Stomach (tissue), 9 donors: ENCODE measurements around the gene MKX. TPM values are rescaled to one million over a fixed set of nuclear protein-coding genes. Genes with fewer than 3 reads are reported as not detected.
A peak's percentile ranks its signal among the peaks of the same experiment; 100 is the strongest.

Experiments used
- DNase-seq, 2 donors: peaks; one replicate each; pipeline versions ENCODE4 v3.0.0 to v3.0.0-alpha.2; 2013 to 2019
- H3K27ac ChIP-seq, 5 donors: fragments of 200-600 bp in 4 of 5; sonication (generic) in 4 of 5; one replicate each; pipeline ENCODE4 v1.5.1; 2013 to 2019; ENCODE audit warnings: mild to moderate bottlenecking in 1 of 5, moderate library complexity in 1 of 5
- H3K27me3 ChIP-seq, 3 donors: fragments of 200-600 bp; sonication (generic); one replicate each; pipeline ENCODE4 v1.5.1; 2017 to 2019; ENCODE audit warnings: mixed run types in 1 of 3
- H3K36me3 ChIP-seq, 4 donors: fragments of 200-600 bp; sonication (generic); 1 replicate in 3 of 4; 2 replicates in 1 of 4; pipeline ENCODE4 v1.5.1; 2016 to 2019
- H3K4me1 ChIP-seq, 4 donors: fragments of 200-600 bp; sonication (generic); one replicate each; pipeline ENCODE4 v1.5.1; 2016 to 2019
- H3K4me3 ChIP-seq, 4 donors: fragments of 200-600 bp; sonication (generic) in 3 of 4; one replicate each; pipeline ENCODE4 v1.5.1; 2016 to 2019; ENCODE audit warnings: mild to moderate bottlenecking in 1 of 4
- H3K9me3 ChIP-seq, 4 donors: fragments of 200-600 bp; sonication (generic); one replicate each; pipeline ENCODE4 v1.5.1; 2016 to 2019
- CTCF ChIP-seq, 7 experiments: fragments of 450-650 bp in 4 of 7; fragments of 200-600 bp in 3 of 7; sonication (generic) in 3 of 7; IDR thresholded peaks; one replicate each; pipeline ENCODE4 v1.5.1; 2016 to 2019; ENCODE audit warnings: antibody characterized with exemption in 7 of 7, control low read depth in 2 of 7, mild to moderate bottlenecking in 1 of 7
- EP300 ChIP-seq: sonication (generic); formaldehyde crosslinking; IDR thresholded peaks from one replicate; pipeline ENCODE4 v1.6.1; 2017; ENCODE audit warnings: antibody characterized with exemption
- POLR2A ChIP-seq, 4 donors: fragments of 450-650 bp; IDR thresholded peaks; one replicate each; pipeline ENCODE4 v1.6.1; 2016; ENCODE audit warnings: antibody characterized with exemption in 4 of 4, control low read depth in 2 of 4, mild to moderate bottlenecking in 1 of 4, moderate library complexity in 1 of 4
- POLR2AphosphoS5 ChIP-seq, 3 donors: sonication (generic); formaldehyde crosslinking; IDR thresholded peaks; one replicate each; pipeline ENCODE4 v1.6.1; 2016; ENCODE audit warnings: antibody characterized with exemption in 3 of 3
- WGBS, 5 donors: extraction: QIAGEN DNeasy Blood & Tissue Kit in 3 of 5; methylation state at CpG; one replicate each; pipeline versions ENCODE4 v1.1.5 to v1.1.7; 2013 to 2018; 5-methylcytosine and 5-hydroxymethylcytosine counted together
- intact Hi-C: fragments of 100-400 bp; cut with DNase I; formaldehyde crosslinking; loops from one replicate; pipeline ENCODE4 v1.15.1; 2023; ENCODE audit warnings: low total_unique reads
- polyA plus RNA-seq, 3 donors: library from polyadenylated mRNA; stranded (reverse); fragments of 200-250 nt; gene quantifications; one replicate each; pipeline ENCODE4 v1.2.3, GENCODE V29; 2013
- total RNA-seq, 5 donors: library from RNA; depleted of rRNA; stranded (reverse); fragments of >200 nt; gene quantifications; one replicate each; pipeline versions ENCODE4 v1.1.0 to v1.2.3, GENCODE V29; 2014 to 2016
- donor health status: healthy with polysubstance abuse.
- donor health status: Bipolar disorder and iron deficiency.
- donor health status: healthy.

MKX gene
- total and polyA plus RNA-seq, 8 donors: 0.06 to 24.1 (median 2.4) TPM; not detected in 2

GRCh38 chr10:27724287-27724686, 21.3 kb downstream of the MKX start:
- intact Hi-C loops: no loop called here
- Histone ChIP-seq H3K9me3 (no peaks in the 10 kb centered on the region), H3K4me3 (no peak overlapping the region), H3K36me3 (no peaks in the 10 kb centered on the region), H3K27ac (peak overlapping the region in 2 of 5 donors; percentile 9 to 13), H3K4me1 (peaks cover 0 to 12% (median 0%) of the 10 kb centered on the region in 4 donors), H3K27me3 (no peaks in the 10 kb centered on the region)
- TF ChIP-seq CTCF (IDR thresholded peaks at IDR 0.05): no peak
- TF ChIP-seq EP300: no peak
- no peak for TF ChIP-seq POLR2A (IDR thresholded peaks at IDR 0.05)
- no peak for TF ChIP-seq POLR2AphosphoS5 (IDR thresholded peaks at IDR 0.05)
- WGBS, 5 donors: 40 to 90% (median 75%) methylated on average over 1 of the region's 1 CpG
- no peak for DNase-seq

GRCh38 chr10:27723436-27723835, 22.2 kb downstream of the MKX start:
- no peaks in the 10 kb centered on the region for H3K27me3 ChIP-seq
- TF ChIP-seq POLR2AphosphoS5 (IDR thresholded peaks at IDR 0.05) (peak in 1 of 3 donors; percentile 66), EP300 (no peak)
- H3K27ac ChIP-seq: peak overlapping the region in 2 of 5 donors; percentile 9 to 13
- intact Hi-C loops: no loop called here
- DNase-seq: no peak
- H3K4me1 ChIP-seq: peaks cover 0 to 12% (median 0%) of the 10 kb centered on the region in 4 donors
- H3K36me3 ChIP-seq: no peaks in the 10 kb centered on the region
- no peaks in the 10 kb centered on the region for H3K9me3 ChIP-seq
- no peak overlapping the region for H3K4me3 ChIP-seq

- Histone ChIP-seq H3K36me3 (no peaks in the 10 kb centered on the region), H3K27me3 (no peaks in the 10 kb centered on the region), H3K9me3 (no peaks in the 10 kb centered on the region), H3K4me1 (peaks cover 0 to 12% (median 0%) of the 10 kb centered on the region in 4 donors), H3K27ac (no peak overlapping the region), H3K4me3 (no peak overlapping the region)
- WGBS, 5 donors: 89 to 97% (median 95%) methylated on average over 1 of the region's 1 CpG
- intact Hi-C loops: no loop called here
- no peak for DNase-seq
- TF ChIP-seq POLR2A (IDR thresholded peaks at IDR 0.05) (no peak), POLR2AphosphoS5 (IDR thresholded peaks at IDR 0.05) (no peak), EP300 (no peak), CTCF (IDR thresholded peaks at IDR 0.05) (no peak)
Measured at GRCh38 chr10:27720529-27720928, 25.1 kb downstream of the MKX start.

GRCh38 chr10:27719052-27719451, 26.6 kb downstream of the MKX start:
- H3K27me3 ChIP-seq: no peaks in the 10 kb centered on the region
- H3K9me3 ChIP-seq: no peaks in the 10 kb centered on the region
- WGBS, 5 donors: 77 to 87% (median 85%) methylated on average over 3 of the region's 3 CpGs
- intact Hi-C loops: no loop called here
- no peaks in the 10 kb centered on the region for H3K36me3 ChIP-seq
- no peak overlapping the region for H3K4me3 ChIP-seq
- no peak overlapping the region for H3K27ac ChIP-seq
- TF ChIP-seq POLR2A (IDR thresholded peaks at IDR 0.05): no peak
- no peak for TF ChIP-seq POLR2AphosphoS5 (IDR thresholded peaks at IDR 0.05)
- TF ChIP-seq EP300: no peak
- no peak for TF ChIP-seq CTCF (IDR thresholded peaks at IDR 0.05)
- peaks cover 0 to 12% (median 0%) of the 10 kb centered on the region in 4 donors for H3K4me1 ChIP-seq
- DNase-seq: no peak

GRCh38 chr10:27717861-27718260, 27.8 kb downstream of the MKX start:
- Histone ChIP-seq H3K9me3 (no peaks in the 10 kb centered on the region), H3K4me3 (no peak overlapping the region), H3K4me1 (peaks cover 0 to 7% (median 0%) of the 10 kb centered on the region in 4 donors), H3K27me3 (no peaks in the 10 kb centered on the region), H3K36me3 (no peaks in the 10 kb centered on the region), H3K27ac (no peak overlapping the region)
- intact Hi-C loops: no loop called here
- DNase-seq: no peak
- TF ChIP-seq POLR2A (IDR thresholded peaks at IDR 0.05): no peak
- no peak for TF ChIP-seq CTCF (IDR thresholded peaks at IDR 0.05)
- no peak for TF ChIP-seq POLR2AphosphoS5 (IDR thresholded peaks at IDR 0.05)
- no peak for TF ChIP-seq EP300
- 80 to 87% (median 83%) methylated on average over 3 of the region's 3 CpGs for WGBS, 5 donors
